Parathyroid adenoma (tissue), 2 donors: Measurements from ENCODE around the gene FAIM2.

Experiments used
- H2AFZ ChIP-seq: fragments of 300-600 bp; sonication (generic); one replicate; pipeline ENCODE4 v1.7.0; 2017; ENCODE audit warnings: antibody characterized with exemption, mild to moderate bottlenecking
- H3K27ac ChIP-seq: fragments of 300-600 bp; sonication (generic); one replicate; pipeline ENCODE4 v1.7.0; 2017
- H3K27me3 ChIP-seq: fragments of 300-600 bp; sonication (generic); one replicate; pipeline ENCODE4 v1.7.0; 2017; ENCODE audit warnings: low read length; ENCODE audit not compliant: control insufficient read depth, insufficient read depth
- H3K36me3 ChIP-seq: fragments of 300-600 bp; sonication (generic); one replicate; pipeline ENCODE4 v1.7.0; 2017; ENCODE audit warnings: low read length; ENCODE audit not compliant: control insufficient read depth, insufficient read depth
- H3K4me1 ChIP-seq: fragments of 300-600 bp; sonication (generic); one replicate; pipeline ENCODE4 v1.7.0; 2017; ENCODE audit warnings: control low read depth
- H3K4me2 ChIP-seq: fragments of 300-600 bp; sonication (generic); one replicate; pipeline ENCODE4 v1.7.0; 2017; ENCODE audit warnings: low read length
- H3K4me3 ChIP-seq: fragments of 300-600 bp; sonication (generic); one replicate; pipeline ENCODE4 v1.7.0; 2017; ENCODE audit warnings: low read depth, low read length
- H3K79me2 ChIP-seq: fragments of 300-600 bp; sonication (generic); one replicate; pipeline ENCODE4 v1.7.0; 2017; ENCODE audit warnings: control low read depth
- H3K9ac ChIP-seq: fragments of 300-600 bp; sonication (generic); one replicate; pipeline ENCODE4 v1.7.0; 2017; ENCODE audit warnings: mild to moderate bottlenecking
- H3K9me3 ChIP-seq: fragments of 300-600 bp; sonication (generic); one replicate; pipeline ENCODE4 v1.7.0; 2017; ENCODE audit warnings: low read length; ENCODE audit not compliant: control insufficient read depth
- CTCF ChIP-seq: fragments of 300-600 bp; sonication (generic); IDR thresholded peaks from one replicate; pipeline ENCODE4 v1.7.0; 2017; ENCODE audit warnings: antibody characterized with exemption, mild to moderate bottlenecking
- donor health status: primary hyperparathyroidism.

Gene FAIM2

GRCh38 chr12:49928471-49928870 is 24.8 kb upstream of the FAIM2 start:
- peaks cover 10% of the 10 kb centered on the region for H3K4me1 ChIP-seq
- H3K27me3 ChIP-seq = no peaks in the 10 kb centered on the region
- H3K79me2 ChIP-seq = no peaks in the 10 kb centered on the region
- H2AFZ ChIP-seq = no peak overlapping the region
- no peak overlapping the region for H3K4me3 ChIP-seq
- no peak for TF ChIP-seq CTCF
- no peak overlapping the region for H3K4me2 ChIP-seq
- no peak overlapping the region for H3K9ac ChIP-seq
- H3K36me3 ChIP-seq = no peaks in the 10 kb centered on the region
- H3K9me3 ChIP-seq = no peaks in the 10 kb centered on the region
- no peak overlapping the region for H3K27ac ChIP-seq

- no peak for TF ChIP-seq CTCF
- Histone ChIP-seq H3K9ac (no peak overlapping the region), H3K4me1 (peaks cover 10% of the 10 kb centered on the region), H3K9me3 (no peaks in the 10 kb centered on the region), H3K36me3 (no peaks in the 10 kb centered on the region), H3K4me2 (no peak overlapping the region), H2AFZ (no peak overlapping the region), H3K4me3 (no peak overlapping the region), H3K79me2 (no peaks in the 10 kb centered on the region), H3K27me3 (no peaks in the 10 kb centered on the region), H3K27ac (no peak overlapping the region)
Observed at GRCh38 chr12:49925433-49926204, 21.9 kb upstream of the FAIM2 start.

GRCh38 chr12:49924628-49925246 is 21.0 kb upstream of the FAIM2 start:
- Histone ChIP-seq H3K36me3 (no peaks in the 10 kb centered on the region), H3K27ac (no peak overlapping the region), H3K27me3 (no peaks in the 10 kb centered on the region), H3K4me2 (no peak overlapping the region), H2AFZ (no peak overlapping the region), H3K4me3 (no peak overlapping the region), H3K9me3 (no peaks in the 10 kb centered on the region), H3K79me2 (no peaks in the 10 kb centered on the region), H3K4me1 (peaks cover 10% of the 10 kb centered on the region), H3K9ac (no peak overlapping the region)
- no peak for TF ChIP-seq CTCF

GRCh38 chr12:49923880-49924556 is 20.3 kb upstream of the FAIM2 start:
- H3K79me2 ChIP-seq = no peaks in the 10 kb centered on the region
- H3K27ac ChIP-seq = no peak overlapping the region
- H3K4me2 ChIP-seq = no peak overlapping the region
- H2AFZ ChIP-seq = no peak overlapping the region
- H3K27me3 ChIP-seq = no peaks in the 10 kb centered on the region
- H3K36me3 ChIP-seq = no peaks in the 10 kb centered on the region
- TF ChIP-seq CTCF = no peak
- no peak overlapping the region for H3K4me3 ChIP-seq
- H3K9ac ChIP-seq = no peak overlapping the region
- peaks cover 10% of the 10 kb centered on the region for H3K4me1 ChIP-seq
- no peaks in the 10 kb centered on the region for H3K9me3 ChIP-seq
